Dendritic cell treated with granulocyte-macrophage colony-stimulating factor and Interleukin-4, amounts not matched to agents 40 ng/mL and 50 ng/mL, for 4 days (primary cell): ENCODE data around the gene HNRNPA2B1.
"Not testable (repeated sequence)": the region's sequence is repeated elsewhere in the genome, so short reads cannot be mapped to it uniquely, and the experiment has no call there.

ENCODE experiments used
- H3K27ac Mint-ChIP-seq: one replicate; pipeline ENCODE4 v1.8.0; 2022; ENCODE audit warnings: mild to moderate bottlenecking, mixed read lengths
- H3K27me3 Mint-ChIP-seq: one replicate; pipeline ENCODE4 v1.8.0; 2022; ENCODE audit warnings: mild to moderate bottlenecking, mixed read lengths
- H3K36me3 Mint-ChIP-seq: one replicate; pipeline ENCODE4 v1.8.0; 2022; ENCODE audit warnings: low read depth, mixed read lengths
- H3K4me1 Mint-ChIP-seq: one replicate; pipeline ENCODE4 v1.8.0; 2022; ENCODE audit warnings: low read depth, mixed read lengths
- H3K4me3 Mint-ChIP-seq: one replicate; pipeline ENCODE4 v1.8.0; 2022; ENCODE audit warnings: mild to moderate bottlenecking, moderate library complexity, mixed read lengths
- H3K9me3 Mint-ChIP-seq: one replicate; pipeline ENCODE4 v1.8.0; 2022; ENCODE audit warnings: mixed read lengths
- intact Hi-C: fragments of 100-400 bp; cut with micrococcal nuclease; formaldehyde crosslinking; loops from one replicate; pipeline ENCODE4 v1.15.0; 2022

HNRNPA2B1 gene

GRCh38 chr7:26171601-26172000, 28.9 kb downstream of the HNRNPA2B1 start:
- H3K9me3 Mint-ChIP-seq, result no peaks in the 10 kb centered on the region

GRCh38 chr7:26170663-26171062, 29.9 kb downstream of the HNRNPA2B1 start:
- peaks cover 9% of the 10 kb centered on the region for H3K4me1 Mint-ChIP-seq
- peaks cover 20% of the 10 kb centered on the region for H3K36me3 Mint-ChIP-seq
- no peaks in the 10 kb centered on the region for H3K9me3 Mint-ChIP-seq
- no peaks in the 10 kb centered on the region for H3K27me3 Mint-ChIP-seq
- intact Hi-C loops, result no loop called here
- no peak overlapping the region for H3K4me3 Mint-ChIP-seq
- H3K27ac Mint-ChIP-seq, result no peak overlapping the region

More at GRCh38 chr7:26171601-26172000, 28.9 kb downstream of the HNRNPA2B1 start:
- Mint-ChIP-seq H3K27me3 (no peaks in the 10 kb centered on the region), H3K36me3 (peaks cover 26% of the 10 kb centered on the region), H3K4me1 (peaks cover 7% of the 10 kb centered on the region), H3K4me3 (no peak overlapping the region), H3K27ac (no peak overlapping the region)
- intact Hi-C loops, result no loop called here

GRCh38 chr7:26169271-26169670, 31.3 kb downstream of the HNRNPA2B1 start:
- Mint-ChIP-seq H3K27me3 (no peaks in the 10 kb centered on the region), H3K9me3 (no peaks in the 10 kb centered on the region), H3K36me3 (peaks cover 20% of the 10 kb centered on the region), H3K4me3 (no peak overlapping the region), H3K27ac (no peak overlapping the region), H3K4me1 (peaks cover 9% of the 10 kb centered on the region)
- intact Hi-C loops, result no loop called here

GRCh38 chr7:26168458-26169023, 32.0 kb downstream of the HNRNPA2B1 start:
- intact Hi-C loops, result no loop called here
- no peak overlapping the region for H3K27ac Mint-ChIP-seq
- H3K9me3 Mint-ChIP-seq, result no peaks in the 10 kb centered on the region
- H3K27me3 Mint-ChIP-seq, result no peaks in the 10 kb centered on the region
- no peak overlapping the region for H3K4me3 Mint-ChIP-seq
- H3K4me1 Mint-ChIP-seq, result peaks cover 9% of the 10 kb centered on the region
- peaks cover 13% of the 10 kb centered on the region for H3K36me3 Mint-ChIP-seq

GRCh38 chr7:26167303-26167934, 33.1 kb downstream of the HNRNPA2B1 start:
- H3K4me3 Mint-ChIP-seq, result no peak overlapping the region

GRCh38 chr7:26166684-26167266, 33.8 kb downstream of the HNRNPA2B1 start:
- Mint-ChIP-seq H3K27ac (no peak overlapping the region), H3K36me3 (peaks cover 12% of the 10 kb centered on the region), H3K9me3 (no peaks in the 10 kb centered on the region), H3K4me1 (peaks cover 9% of the 10 kb centered on the region), H3K4me3 (no peak overlapping the region), H3K27me3 (no peaks in the 10 kb centered on the region)
- intact Hi-C loops, result no loop called here

More at GRCh38 chr7:26167303-26167934, 33.1 kb downstream of the HNRNPA2B1 start:
- Mint-ChIP-seq H3K27ac (no peak overlapping the region), H3K27me3 (no peaks in the 10 kb centered on the region), H3K4me1 (peaks cover 9% of the 10 kb centered on the region), H3K36me3 (peaks cover 13% of the 10 kb centered on the region), H3K9me3 (no peaks in the 10 kb centered on the region)
- intact Hi-C loops, result no loop called here

GRCh38 chr7:26165950-26166683, 34.4 kb downstream of the HNRNPA2B1 start:
- H3K4me3 Mint-ChIP-seq, result no peak overlapping the region
- intact Hi-C loops, result no loop called here
- no peaks in the 10 kb centered on the region for H3K9me3 Mint-ChIP-seq
- H3K27me3 Mint-ChIP-seq, result no peaks in the 10 kb centered on the region
- peaks cover 5% of the 10 kb centered on the region for H3K36me3 Mint-ChIP-seq
- H3K4me1 Mint-ChIP-seq, result peaks cover 10% of the 10 kb centered on the region
- H3K27ac Mint-ChIP-seq, result no peak overlapping the region

- intact Hi-C loops, H3K4me3 Mint-ChIP-seq, H3K27ac Mint-ChIP-seq, H3K9me3 Mint-ChIP-seq, H3K36me3 Mint-ChIP-seq, H3K27me3 Mint-ChIP-seq: not testable (repeated sequence)
- H3K4me1 Mint-ChIP-seq, result peaks cover 21% of the 10 kb centered on the region
These were observed 36.7 kb downstream of the HNRNPA2B1 start for GRCh38 chr7:26163804-26164203.

GRCh38 chr7:26162431-26162830, 38.1 kb downstream of the HNRNPA2B1 start:
- intact Hi-C loops, result no loop called here
- Mint-ChIP-seq H3K27ac (peak overlapping the region; percentile 37), H3K36me3 (no peaks in the 10 kb centered on the region), H3K4me1 (peaks cover 33% of the 10 kb centered on the region), H3K4me3 (no peak overlapping the region), H3K9me3 (no peaks in the 10 kb centered on the region), H3K27me3 (peaks cover 1% of the 10 kb centered on the region)

- H3K4me1 Mint-ChIP-seq, result peaks cover 32% of the 10 kb centered on the region
- H3K27me3 Mint-ChIP-seq, result peaks cover 1% of the 10 kb centered on the region
- H3K9me3 Mint-ChIP-seq, result no peaks in the 10 kb centered on the region
- no peaks in the 10 kb centered on the region for H3K36me3 Mint-ChIP-seq
- no peak overlapping the region for H3K27ac Mint-ChIP-seq
- no peak overlapping the region for H3K4me3 Mint-ChIP-seq
- intact Hi-C loops, result no loop called here
These were observed 39.6 kb downstream of the HNRNPA2B1 start for GRCh38 chr7:26160896-26161295.

GRCh38 chr7:26159243-26159642, 41.3 kb downstream of the HNRNPA2B1 start:
- H3K27ac Mint-ChIP-seq, result peak overlapping the region; percentile 12
- H3K27me3 Mint-ChIP-seq, result peaks cover 1% of the 10 kb centered on the region
- no peaks in the 10 kb centered on the region for H3K36me3 Mint-ChIP-seq
- no peak overlapping the region for H3K4me3 Mint-ChIP-seq
- no peaks in the 10 kb centered on the region for H3K9me3 Mint-ChIP-seq
- peaks cover 49% of the 10 kb centered on the region for H3K4me1 Mint-ChIP-seq
- intact Hi-C loops, result no loop called here

- peaks cover 63% of the 10 kb centered on the region for H3K4me1 Mint-ChIP-seq
- H3K27me3 Mint-ChIP-seq, result peaks cover 1% of the 10 kb centered on the region
- peak overlapping the region; percentile 61 for H3K27ac Mint-ChIP-seq
- no peaks in the 10 kb centered on the region for H3K9me3 Mint-ChIP-seq
- intact Hi-C loops, result no loop called here
- H3K36me3 Mint-ChIP-seq, result peaks cover 8% of the 10 kb centered on the region
- no peak overlapping the region for H3K4me3 Mint-ChIP-seq
These were observed 42.9 kb downstream of the HNRNPA2B1 start for GRCh38 chr7:26157520-26158105.

- peaks cover 1% of the 10 kb centered on the region for H3K27me3 Mint-ChIP-seq
- intact Hi-C loops, result no loop called here
- no peaks in the 10 kb centered on the region for H3K9me3 Mint-ChIP-seq
These were observed 43.8 kb downstream of the HNRNPA2B1 start for GRCh38 chr7:26156451-26157420.

More at GRCh38 chr7:26156451-26157420, 43.8 kb downstream of the HNRNPA2B1 start:
- Mint-ChIP-seq H3K36me3 (peaks cover 8% of the 10 kb centered on the region), H3K4me1 (peaks cover 66% of the 10 kb centered on the region), H3K4me3 (peak overlapping the region; percentile 51), H3K27ac (peak overlapping the region; percentile 98)
